Measurements from ENCODE around the gene HBEGF.

HBEGF gene

GRCh38 chr5:140328036-140328764 lies 18.2 kb downstream of the HBEGF start:
- Histone ChIP-seq H3K4ac (ENCODE audit: low read depth, low read length) (no peak overlapping the region), H3K4me1 (ENCODE audit: control insufficient read depth in 1 of 2, insufficient read depth in 2 of 2, low read length in 2 of 2) (peaks cover 5 to 10% of the 10 kb centered on the region in 2 experiments), H3K23ac (ENCODE audit: low read length) (no peak overlapping the region), H3K27ac (ENCODE audit: low read depth, low read length) (no peak overlapping the region), H3K27me3 (ENCODE audit: insufficient read depth, low read length) (no peaks in the 10 kb centered on the region), H2AFZ (ENCODE audit: insufficient read depth, low read length, poor library complexity) (no peak overlapping the region), H2BK12ac (ENCODE audit: low read length) (no peak overlapping the region), H4K12ac (ENCODE audit: low read depth, low read length) (no peak overlapping the region), H3K79me1 (ENCODE audit: low read length) (no peaks in the 10 kb centered on the region), H2AK5ac (ENCODE audit: low read length) (no peak overlapping the region), H3K18ac (ENCODE audit: low read length) (no peak overlapping the region), H2BK120ac (ENCODE audit: insufficient read depth, low read length, poor library complexity) (no peak overlapping the region), H3K4me2 (ENCODE audit: low read length) (no peak overlapping the region), H4K8ac (ENCODE audit: low read depth, low read length) (no peak overlapping the region), H3K36me3 (ENCODE audit: control insufficient read depth in 1 of 2, insufficient read depth in 2 of 2, low read length in 2 of 2) (peaks cover 2 to 5% of the 10 kb centered on the region in 2 experiments), H4K91ac (ENCODE audit: low read depth, low read length) (no peak overlapping the region), H3K14ac (ENCODE audit: low read length) (no peak overlapping the region), H3K9me3 (ENCODE audit: insufficient read depth, low read depth, low read length) (no peaks in the 10 kb centered on the region), H3K4me3 (ENCODE audit: low read depth, low read length) (no peak overlapping the region), H3K79me2 (ENCODE audit: control insufficient read depth, insufficient read depth, low read length, poor library complexity) (peaks cover 2% of the 10 kb centered on the region), H3K9ac (ENCODE audit: low read length) (no peak overlapping the region), H2BK5ac (ENCODE audit: low read depth, low read length, poor library complexity) (no peak overlapping the region)
- WGBS (ENCODE audit: extremely low coverage, insufficient coverage, insufficient read length), result no CpG with 5 or more reads among the region's 8 CpGs
- no peak for DNase-seq

- H3K4me3 ChIP-seq (ENCODE audit: low read depth, low read length), result no peak overlapping the region
- no peak overlapping the region for H2AK5ac ChIP-seq (ENCODE audit: low read length)
- no peak overlapping the region for H3K4me2 ChIP-seq (ENCODE audit: low read length)
- H4K12ac ChIP-seq (ENCODE audit: low read depth, low read length), result no peak overlapping the region
- no peak overlapping the region for H2BK12ac ChIP-seq (ENCODE audit: low read length)
- WGBS (ENCODE audit: extremely low coverage, insufficient coverage, insufficient read length), result no CpG with 5 or more reads among the region's 2 CpGs
- no peak overlapping the region for H2BK120ac ChIP-seq (ENCODE audit: insufficient read depth, low read length, poor library complexity)
- no peak for DNase-seq
- no peaks in the 10 kb centered on the region for H3K9me3 ChIP-seq (ENCODE audit: insufficient read depth, low read depth, low read length)
- H3K27me3 ChIP-seq (ENCODE audit: insufficient read depth, low read length), result no peaks in the 10 kb centered on the region
- no peak overlapping the region for H3K27ac ChIP-seq (ENCODE audit: low read depth, low read length)
- no peak overlapping the region for H3K9ac ChIP-seq (ENCODE audit: low read length)
- H3K79me2 ChIP-seq (ENCODE audit: control insufficient read depth, insufficient read depth, low read length, poor library complexity), result peaks cover 4% of the 10 kb centered on the region
- no peak overlapping the region for H2AFZ ChIP-seq (ENCODE audit: insufficient read depth, low read length, poor library complexity)
- no peak overlapping the region for H4K8ac ChIP-seq (ENCODE audit: low read depth, low read length)
- no peak overlapping the region for H3K23ac ChIP-seq (ENCODE audit: low read length)
- H3K4ac ChIP-seq (ENCODE audit: low read depth, low read length), result no peak overlapping the region
- H3K4me1 ChIP-seq (ENCODE audit: control insufficient read depth in 1 of 2, insufficient read depth in 2 of 2, low read length in 2 of 2), result peaks cover 11 to 14% of the 10 kb centered on the region in 2 experiments
- H3K18ac ChIP-seq (ENCODE audit: low read length), result no peak overlapping the region
- H4K91ac ChIP-seq (ENCODE audit: low read depth, low read length), result no peak overlapping the region
- no peak overlapping the region for H3K14ac ChIP-seq (ENCODE audit: low read length)
- H3K36me3 ChIP-seq (ENCODE audit: control insufficient read depth in 1 of 2, insufficient read depth in 2 of 2, low read length in 2 of 2), result no peaks in the 10 kb centered on the region
- peaks cover 4% of the 10 kb centered on the region for H3K79me1 ChIP-seq (ENCODE audit: low read length)
- no peak overlapping the region for H2BK5ac ChIP-seq (ENCODE audit: low read depth, low read length, poor library complexity)
These were observed 18.8 kb downstream of the HBEGF start for GRCh38 chr5:140327589-140327988.

GRCh38 chr5:140325486-140325885 lies 20.9 kb downstream of the HBEGF start:
- Histone ChIP-seq H3K18ac (ENCODE audit: low read length) (no peak overlapping the region), H2AFZ (ENCODE audit: insufficient read depth, low read length, poor library complexity) (no peak overlapping the region), H4K8ac (ENCODE audit: low read depth, low read length) (no peak overlapping the region), H3K4me2 (ENCODE audit: low read length) (no peak overlapping the region), H3K9me3 (ENCODE audit: insufficient read depth, low read depth, low read length) (no peaks in the 10 kb centered on the region), H3K36me3 (ENCODE audit: control insufficient read depth in 1 of 2, insufficient read depth in 2 of 2, low read length in 2 of 2) (no peaks in the 10 kb centered on the region), H2BK12ac (ENCODE audit: low read length) (no peak overlapping the region), H2BK120ac (ENCODE audit: insufficient read depth, low read length, poor library complexity) (no peak overlapping the region), H4K12ac (ENCODE audit: low read depth, low read length) (no peak overlapping the region), H2AK5ac (ENCODE audit: low read length) (no peak overlapping the region), H4K91ac (ENCODE audit: low read depth, low read length) (no peak overlapping the region), H3K79me1 (ENCODE audit: low read length) (peaks cover 7% of the 10 kb centered on the region), H3K9ac (ENCODE audit: low read length) (no peak overlapping the region), H3K23ac (ENCODE audit: low read length) (no peak overlapping the region), H3K14ac (ENCODE audit: low read length) (no peak overlapping the region), H3K27me3 (ENCODE audit: insufficient read depth, low read length) (no peaks in the 10 kb centered on the region), H3K4me3 (ENCODE audit: low read depth, low read length) (no peak overlapping the region), H3K4ac (ENCODE audit: low read depth, low read length) (no peak overlapping the region), H3K27ac (ENCODE audit: low read depth, low read length) (no peak overlapping the region), H3K4me1 (ENCODE audit: control insufficient read depth in 1 of 2, insufficient read depth in 2 of 2, low read length in 2 of 2) (peaks cover 12 to 17% of the 10 kb centered on the region in 2 experiments), H3K79me2 (ENCODE audit: control insufficient read depth, insufficient read depth, low read length, poor library complexity) (peaks cover 4% of the 10 kb centered on the region), H2BK5ac (ENCODE audit: low read depth, low read length, poor library complexity) (no peak overlapping the region)
- WGBS (ENCODE audit: extremely low coverage, insufficient coverage, insufficient read length), result no CpG with 5 or more reads among the region's 3 CpGs
- no peak for DNase-seq

- H3K9me3 ChIP-seq (ENCODE audit: insufficient read depth, low read depth, low read length), result no peaks in the 10 kb centered on the region
These were observed 21.7 kb downstream of the HBEGF start for GRCh38 chr5:140324617-140325241.

More at GRCh38 chr5:140324617-140325241, 21.7 kb downstream of the HBEGF start:
- no peak overlapping the region for H3K4me3 ChIP-seq (ENCODE audit: low read depth, low read length)
- H3K9ac ChIP-seq (ENCODE audit: low read length), result no peak overlapping the region
- H4K12ac ChIP-seq (ENCODE audit: low read depth, low read length), result no peak overlapping the region
- peaks cover 12 to 17% of the 10 kb centered on the region in 2 experiments for H3K4me1 ChIP-seq (ENCODE audit: control insufficient read depth in 1 of 2, insufficient read depth in 2 of 2, low read length in 2 of 2)
- H3K79me1 ChIP-seq (ENCODE audit: low read length), result peaks cover 7% of the 10 kb centered on the region
- H2BK5ac ChIP-seq (ENCODE audit: low read depth, low read length, poor library complexity), result no peak overlapping the region
- H3K4ac ChIP-seq (ENCODE audit: low read depth, low read length), result no peak overlapping the region
- H2BK120ac ChIP-seq (ENCODE audit: insufficient read depth, low read length, poor library complexity), result no peak overlapping the region
- no peak overlapping the region for H2AK5ac ChIP-seq (ENCODE audit: low read length)
- no peak overlapping the region for H2BK12ac ChIP-seq (ENCODE audit: low read length)
- no peak overlapping the region for H4K8ac ChIP-seq (ENCODE audit: low read depth, low read length)
- no CpG with 5 or more reads among the region's 1 CpG for WGBS (ENCODE audit: extremely low coverage, insufficient coverage, insufficient read length)
- H2AFZ ChIP-seq (ENCODE audit: insufficient read depth, low read length, poor library complexity), result no peak overlapping the region
- H3K27me3 ChIP-seq (ENCODE audit: insufficient read depth, low read length), result no peaks in the 10 kb centered on the region
- H3K27ac ChIP-seq (ENCODE audit: low read depth, low read length), result no peak overlapping the region
- DNase-seq, result no peak
- H3K79me2 ChIP-seq (ENCODE audit: control insufficient read depth, insufficient read depth, low read length, poor library complexity), result peaks cover 4% of the 10 kb centered on the region
- no peak overlapping the region for H3K14ac ChIP-seq (ENCODE audit: low read length)
- no peak overlapping the region for H3K4me2 ChIP-seq (ENCODE audit: low read length)
- no peak overlapping the region for H4K91ac ChIP-seq (ENCODE audit: low read depth, low read length)
- no peak overlapping the region for H3K18ac ChIP-seq (ENCODE audit: low read length)
- H3K36me3 ChIP-seq (ENCODE audit: control insufficient read depth in 1 of 2, insufficient read depth in 2 of 2, low read length in 2 of 2), result no peaks in the 10 kb centered on the region
- no peak overlapping the region for H3K23ac ChIP-seq (ENCODE audit: low read length)

All from trophoblast cell (in vitro differentiated cells and primary cell).